IMR-90 (cell line): ENCODE measurements around the gene LDHD. TPM values are rescaled to one million over a fixed set of nuclear protein-coding genes. Genes with fewer than 3 reads are reported as not detected.

ENCODE experiments used
- ATAC-seq: fragments of 200-7000 bp; cut with Tn5 transposase; 2 replicates; pipeline ENCODE4 v1.9.1; 2020; ENCODE audit warnings: low read depth, mild to moderate bottlenecking, moderate library complexity
- BruUV-seq: library from RNA; stranded (reverse); fragments of 400-500 nt; replicated peaks from 2 replicates; lab custom pipeline; 2021; lab: Mats Ljungman, UMichigan
- CTCF ChIA-PET: fragments of 300-600 bp; formaldehyde crosslinking; extraction: SDS; loops from one replicate; lab custom pipeline; 2021; ENCODE audit warnings: antibody characterized with exemption; lab: Yijun Ruan, JAX
- POLR2A ChIA-PET: fragments of 300-600 bp; sonication (Branson Sonifier 250); formaldehyde crosslinking; loops from one replicate; lab custom pipeline; 2022; ENCODE audit warnings: antibody characterized with exemption; ENCODE audit not compliant: unreplicated experiment; lab: Charles Lee
- DNase-seq: peaks from one replicate; pipeline ENCODE4 v3.0.0; 2013
- H2AFZ ChIP-seq: replicated peaks from 2 replicates; pipeline ENCODE3; 2013; ENCODE audit warnings: low read length, mild to moderate bottlenecking; ENCODE audit not compliant: poor library complexity
- H2AK5ac ChIP-seq: 2 replicates; pipeline ENCODE4 v1.6.1; 2013; ENCODE audit warnings: low read depth, low read length, inconsistent platforms
- H2AK9ac ChIP-seq: replicated peaks from 2 replicates; pipeline ENCODE3; 2013; ENCODE audit warnings: mild to moderate bottlenecking, low read depth, low read length, moderate library complexity; ENCODE audit not compliant: poor library complexity
- H2BK120ac ChIP-seq: 2 replicates; pipeline ENCODE4 v1.6.1; 2013; ENCODE audit warnings: low read depth, low read length, inconsistent platforms
- H2BK15ac ChIP-seq: 3 replicates; pipeline ENCODE4 v1.6.1; 2013; ENCODE audit warnings: low read depth, low read length, inconsistent platforms
- H2BK20ac ChIP-seq: 2 replicates; pipeline ENCODE4 v1.6.1; 2013; ENCODE audit warnings: low read depth, mild to moderate bottlenecking, inconsistent platforms, low read length, moderate library complexity
- H2BK5ac ChIP-seq: 2 replicates; pipeline ENCODE4 v1.6.1; 2013; ENCODE audit warnings: mild to moderate bottlenecking, low read depth, low read length, inconsistent platforms; ENCODE audit not compliant: poor library complexity, severe bottlenecking
- H3K14ac ChIP-seq: replicated peaks from 2 replicates; pipeline ENCODE4 v1.6.1; 2013; ENCODE audit warnings: low read depth, low read length, inconsistent platforms
- H3K18ac ChIP-seq: 2 replicates; pipeline ENCODE4 v1.6.1; 2013; ENCODE audit warnings: low read depth, low read length, control low read depth
- H3K23ac ChIP-seq: 2 replicates; pipeline ENCODE4 v1.6.1; 2013; ENCODE audit warnings: low read depth, low read length, inconsistent platforms
- H3K27ac ChIP-seq: 2 replicates; pipeline ENCODE4 v1.5.1; 2013; ENCODE audit warnings: mild to moderate bottlenecking, control low read depth, low read length; ENCODE audit not compliant: insufficient read depth
- H3K27me3 ChIP-seq: 2 replicates; pipeline ENCODE4 v1.6.1; 2013; ENCODE audit warnings: low read length; ENCODE audit not compliant: control insufficient read depth, insufficient read depth
- H3K36me3 ChIP-seq: 2 replicates; pipeline ENCODE4 v1.6.1; 2013; ENCODE audit warnings: low read length, mixed read lengths; ENCODE audit not compliant: control insufficient read depth, insufficient read depth
- H3K4ac ChIP-seq: 2 replicates; pipeline ENCODE4 v1.6.1; 2013; ENCODE audit warnings: low read depth, low read length, inconsistent platforms
- H3K4me1 ChIP-seq: 2 replicates; pipeline ENCODE4 v1.6.1; 2013; ENCODE audit warnings: low read length, mixed read lengths; ENCODE audit not compliant: control insufficient read depth, insufficient read depth
- H3K4me2 ChIP-seq: 2 replicates; pipeline ENCODE4 v1.6.1; 2013; ENCODE audit warnings: low read depth, mild to moderate bottlenecking, control low read depth, low read length, moderate library complexity
- H3K4me3 ChIP-seq: 2 replicates; pipeline ENCODE4 v1.5.1; 2013; ENCODE audit warnings: low read depth, mild to moderate bottlenecking, control low read depth, low read length, moderate library complexity; ENCODE audit not compliant: insufficient read depth
- H3K56ac ChIP-seq: 2 replicates; pipeline ENCODE4 v1.6.1; 2013; ENCODE audit warnings: low read length, inconsistent platforms; ENCODE audit not compliant: insufficient read depth; ENCODE audit errors: extremely low read depth
- H3K79me1 ChIP-seq, 2 experiments: 2 replicates each; pipeline ENCODE4 v1.6.1; 2013; ENCODE audit warnings: low read length in 2 of 2, inconsistent platforms in 1 of 2, low read depth in 1 of 2
- H3K9ac ChIP-seq: 2 replicates; pipeline ENCODE4 v1.6.1; 2013; ENCODE audit warnings: low read depth, low read length, control low read depth
- H3K9me1 ChIP-seq: 2 replicates; pipeline ENCODE4 v1.6.1; 2013; ENCODE audit warnings: low read length, inconsistent platforms; ENCODE audit not compliant: insufficient read depth
- H3K9me3 ChIP-seq: 2 replicates; pipeline ENCODE4 v1.6.1; 2013; ENCODE audit warnings: low read length; ENCODE audit not compliant: control insufficient read depth, insufficient read depth
- H4K20me1 ChIP-seq: 2 replicates; pipeline ENCODE4 v1.6.1; 2013; ENCODE audit warnings: low read length, inconsistent platforms; ENCODE audit not compliant: insufficient read depth
- H4K5ac ChIP-seq: 2 replicates; pipeline ENCODE4 v1.6.1; 2013; ENCODE audit warnings: mild to moderate bottlenecking, low read depth, low read length, control low read depth
- H4K8ac ChIP-seq, 2 experiments: 2 replicates each; pipeline ENCODE4 v1.6.1; 2013; ENCODE audit warnings: low read depth in 2 of 2, low read length in 2 of 2, control low read depth in 1 of 2, inconsistent platforms in 1 of 2
- H4K91ac ChIP-seq: 2 replicates; pipeline ENCODE4 v1.6.1; 2013; ENCODE audit warnings: low read depth, low read length, inconsistent platforms; ENCODE audit not compliant: insufficient read depth
- BHLHE40 ChIP-seq: fragments of 150-350 bp; IDR thresholded peaks from 2 replicates; pipeline ENCODE4 v1.6.1; 2016; ENCODE audit warnings: mild to moderate bottlenecking, low read depth, low read length
- CEBPB ChIP-seq: IDR thresholded peaks from 2 replicates; pipeline ENCODE4 v1.6.1; 2012; ENCODE audit warnings: low read depth, low read length, improper control_type of control experiment
- CHD1 ChIP-seq: IDR thresholded peaks from 2 replicates; pipeline ENCODE4 v1.6.1; 2012; ENCODE audit warnings: low read depth, low read length, improper control_type of control experiment
- CTCF ChIP-seq: conservative IDR thresholded peaks from 2 replicates; pipeline ENCODE4 v1.5.1; 2012; ENCODE audit warnings: mild to moderate bottlenecking, low read depth, low read length, improper control_type of control experiment
- ELK1 ChIP-seq: fragments of 150-350 bp; IDR thresholded peaks from 2 replicates; pipeline ENCODE4 v1.6.1; 2016; ENCODE audit warnings: low read depth, mild to moderate bottlenecking, low read length, moderate library complexity, borderline replicate concordance
- FOS ChIP-seq: fragments of 150-350 bp; IDR thresholded peaks from 2 replicates; pipeline ENCODE4 v1.6.1; 2016; ENCODE audit warnings: low read depth, low read length
- MAFK ChIP-seq: IDR thresholded peaks from 2 replicates; pipeline ENCODE4 v1.6.1; 2012; ENCODE audit warnings: low read depth, low read length, improper control_type of control experiment
- MAZ ChIP-seq: IDR thresholded peaks from 2 replicates; pipeline ENCODE4 v1.6.1; 2012; ENCODE audit warnings: low read depth, mild to moderate bottlenecking, low read length, improper control_type of control experiment, moderate library complexity, borderline replicate concordance
- MXI1 ChIP-seq: IDR thresholded peaks from 2 replicates; pipeline ENCODE4 v1.6.1; 2012; ENCODE audit warnings: low read depth, mild to moderate bottlenecking, low read length, moderate library complexity, borderline replicate concordance
- NFE2L2 ChIP-seq: fragments of 150-350 bp; IDR thresholded peaks from 2 replicates; pipeline ENCODE4 v1.6.1; 2016; ENCODE audit warnings: low read depth, mild to moderate bottlenecking, low read length
- POLR2A ChIP-seq: IDR thresholded peaks from 2 replicates; pipeline ENCODE4 v1.6.1; 2012; ENCODE audit warnings: mild to moderate bottlenecking, low read depth, low read length
- RAD21 ChIP-seq: IDR thresholded peaks from 2 replicates; pipeline ENCODE4 v1.6.1; 2012; ENCODE audit warnings: low read length, improper control_type of control experiment
- RCOR1 ChIP-seq: IDR thresholded peaks from 2 replicates; pipeline ENCODE4 v1.6.1; 2012; ENCODE audit warnings: mild to moderate bottlenecking, low read length, improper control_type of control experiment; ENCODE audit not compliant: insufficient replicate concordance
- RFX5 ChIP-seq: IDR thresholded peaks from 2 replicates; pipeline ENCODE4 v1.8.0; 2012; ENCODE audit warnings: low read depth, mild to moderate bottlenecking, low read length, moderate library complexity
- SMC3 ChIP-seq: fragments of 150-350 bp; IDR thresholded peaks from 2 replicates; pipeline ENCODE4 v1.6.1; 2016; ENCODE audit warnings: low read depth, mild to moderate bottlenecking, antibody characterized with exemption, low read length, moderate library complexity
- USF2 ChIP-seq: fragments of 150-350 bp; IDR thresholded peaks from 2 replicates; pipeline ENCODE4 v1.6.1; 2017; ENCODE audit warnings: mild to moderate bottlenecking, antibody characterized with exemption, low read length, low read depth
- WGBS, 2 experiments: methylation state at CpG; one replicate each; pipeline versions ENCODE4 v1.1.5 to v1.1.7; 2013; ENCODE audit warnings: missing lambda C conversion rate in 2 of 2; ENCODE audit not compliant: insufficient read length in 1 of 2; ENCODE audit errors: extremely low coverage in 2 of 2; 5-methylcytosine and 5-hydroxymethylcytosine counted together
- dilution Hi-C: fragments of 300-500 bp; cut with HindIII; formaldehyde crosslinking; loops from one replicate; pipeline ENCODE4 v1.14.3; 2018; ENCODE audit warnings: low sequenced_read_pairs; ENCODE audit not compliant: unreplicated experiment
- in situ Hi-C: fragments of 300-500 bp; cut with MboI; formaldehyde crosslinking; loops from 3 replicates; pipeline ENCODE4 v1.14.3; 2019; ENCODE audit warnings: low sequenced_read_pairs, inconsistent platforms, mixed read lengths
- intact Hi-C: fragments of 100-400 bp; cut with micrococcal nuclease; formaldehyde crosslinking; loops from 2 replicates; pipeline ENCODE4 v1.10.0; 2022
- polyA plus RNA-seq, 3 experiments: library from polyadenylated mRNA; depleted of rRNA; stranded (reverse); fragments of >200 nt; gene quantifications; 2 replicates each; pipeline ENCODE4 v1.2.3, GENCODE V29; 2012; ENCODE audit warnings: low replicate concordance in 1 of 3
- total RNA-seq: library from RNA; depleted of rRNA; stranded (reverse); fragments of >200 nt; gene quantifications from 2 replicates; pipeline ENCODE4 v1.2.3, GENCODE V29; 2012

Gene LDHD
- total and polyA plus RNA-seq, 2 of the 4 experiments (the other 2 are of a cell fraction) = under 0.01 to 0.26 TPM

- no CpG with 5 or more reads among the region's 4 CpGs for WGBS, 2 experiments
- H3K23ac ChIP-seq = no peak overlapping the region
- TF ChIP-seq POLR2A = no peak
- TF ChIP-seq MAZ = no peak
- no peak for TF ChIP-seq CHD1
- no peak for TF ChIP-seq USF2
- no peak for TF ChIP-seq CTCF
- TF ChIP-seq RCOR1 = no peak
- no peak for TF ChIP-seq MAFK
- TF ChIP-seq SMC3 = no peak
- no peak for TF ChIP-seq NFE2L2
- TF ChIP-seq RFX5 = no peak
- TF ChIP-seq FOS = no peak
- TF ChIP-seq ELK1 = no peak
- no peak for TF ChIP-seq CEBPB
- TF ChIP-seq RAD21 = no peak
- no peak for TF ChIP-seq BHLHE40
- TF ChIP-seq MXI1 = no peak
- no peak overlapping the region for H2AFZ ChIP-seq
- POLR2A ChIA-PET = no interaction called here
- no peak overlapping the region for H2AK5ac ChIP-seq
- H4K8ac ChIP-seq = no peak overlapping the region
- H3K18ac ChIP-seq = no peak overlapping the region
- no peak overlapping the region for H3K14ac ChIP-seq
- no peak overlapping the region for H3K56ac ChIP-seq
- H3K9me1 ChIP-seq = peaks cover 17% of the 10 kb centered on the region
- no TSS peak for BruUV-seq
- no peak overlapping the region for H2BK15ac ChIP-seq
- in situ Hi-C loops (no loop called here), intact Hi-C loops (no loop called here), dilution Hi-C loops (no loop called here)
- H3K4me2 ChIP-seq = no peak overlapping the region
- peaks cover 12% of the 10 kb centered on the region for H3K4me1 ChIP-seq
- no peak overlapping the region for H2AK9ac ChIP-seq
- H4K91ac ChIP-seq = no peak overlapping the region
- H2BK20ac ChIP-seq = no peak overlapping the region
- H3K27ac ChIP-seq = no peak overlapping the region
- DNase-seq (no peak), ATAC-seq (no peak)
- H3K4ac ChIP-seq = no peak overlapping the region
- H4K20me1 ChIP-seq = peaks cover 49% of the 10 kb centered on the region
- H2BK120ac ChIP-seq = no peak overlapping the region
- H4K5ac ChIP-seq = no peak overlapping the region
- no peaks in the 10 kb centered on the region for H3K36me3 ChIP-seq
- no peaks in the 10 kb centered on the region for H3K27me3 ChIP-seq
- peaks cover 48 to 75% of the 10 kb centered on the region in 2 experiments for H3K79me1 ChIP-seq
- CTCF ChIA-PET = no interaction called here
- no peak overlapping the region for H3K4me3 ChIP-seq
- no peaks in the 10 kb centered on the region for H3K9me3 ChIP-seq
- H3K9ac ChIP-seq = no peak overlapping the region
- H2BK5ac ChIP-seq = no peak overlapping the region
These were observed 42.2 kb downstream of the LDHD start for GRCh38 chr16:75074304-75074793.
